HepG2 (cell line): ENCODE data around the gene SLC2A10. TPM values are rescaled to one million over a fixed set of nuclear protein-coding genes. Genes with fewer than 3 reads are reported as not detected.
A peak's percentile ranks its signal among the peaks of the same experiment; 100 is the strongest.

Experiments used
- ADNP ChIP-seq: sonication (generic); formaldehyde crosslinking; IDR thresholded peaks from 2 replicates; pipeline ENCODE4 v1.4.0; 2020; ENCODE audit warnings: missing genetic modification reagents
- CEBPG ChIP-seq: IDR thresholded peaks from 2 replicates; pipeline ENCODE4 v1.6.1; 2016
- ELF1 ChIP-seq: sonication (generic); formaldehyde crosslinking; IDR thresholded peaks from 2 replicates; pipeline ENCODE4 v1.4.0; 2020; ENCODE audit warnings: missing genetic modification reagents
- IRF2 ChIP-seq: IDR thresholded peaks from 2 replicates; pipeline ENCODE4 v1.6.1; 2018; ENCODE audit warnings: missing genetic modification reagents, missing compliant biosample characterization
- JUND ChIP-seq: sonication (generic); formaldehyde crosslinking; IDR thresholded peaks from 2 replicates; pipeline ENCODE4 v1.8.0; 2022; ENCODE audit warnings: mild to moderate bottlenecking, missing genetic modification reagents
- NFE2L1 ChIP-seq: sonication (generic); formaldehyde crosslinking; IDR thresholded peaks from 2 replicates; pipeline ENCODE4 v1.4.0; 2020; ENCODE audit warnings: missing genetic modification reagents, mild to moderate bottlenecking, borderline replicate concordance
- RFXAP ChIP-seq: sonication (generic); formaldehyde crosslinking; IDR thresholded peaks from 2 replicates; pipeline ENCODE4 v1.4.0; 2020; ENCODE audit warnings: missing genetic modification reagents, borderline replicate concordance
- SALL1 ChIP-seq: sonication (generic); formaldehyde crosslinking; IDR thresholded peaks from 2 replicates; pipeline ENCODE4 v1.8.0; 2022; ENCODE audit warnings: mild to moderate bottlenecking, missing genetic modification reagents
- TAF15 ChIP-seq: fragments of 200-400 bp; formaldehyde crosslinking; IDR thresholded peaks from one replicate; pipeline ENCODE4 v1.6.1; 2018; ENCODE audit warnings: mild to moderate bottlenecking, low read depth, low read length; ENCODE audit not compliant: poor library complexity, severe bottlenecking
- TRAFD1 ChIP-seq: sonication (generic); formaldehyde crosslinking; IDR thresholded peaks from 2 replicates; pipeline ENCODE4 v1.5.1; 2020; ENCODE audit warnings: missing genetic modification reagents, mild to moderate bottlenecking, borderline replicate concordance
- ZFP36L2 ChIP-seq: sonication (generic); formaldehyde crosslinking; IDR thresholded peaks from 2 replicates; pipeline ENCODE4 v1.4.0; 2020; ENCODE audit warnings: missing genetic modification reagents
- ZNF232 ChIP-seq: sonication (generic); formaldehyde crosslinking; IDR thresholded peaks from 2 replicates; pipeline ENCODE4 v1.4.0; 2020; ENCODE audit warnings: missing genetic modification reagents, borderline replicate concordance
- ZNF326 ChIP-seq: sonication (generic); formaldehyde crosslinking; IDR thresholded peaks from 2 replicates; pipeline ENCODE4 v1.4.0; 2020; ENCODE audit warnings: missing genetic modification reagents, borderline replicate concordance
- ZNF331 ChIP-seq: sonication (generic); formaldehyde crosslinking; IDR thresholded peaks from 2 replicates; pipeline ENCODE4 v1.4.0; 2020; ENCODE audit warnings: missing genetic modification reagents
- ZNF569 ChIP-seq: sonication (generic); formaldehyde crosslinking; IDR thresholded peaks from 2 replicates; pipeline ENCODE4 v1.5.0; 2020; ENCODE audit warnings: mild to moderate bottlenecking, missing genetic modification reagents, moderate library complexity, borderline replicate concordance
- ZNF572 ChIP-seq: sonication (generic); formaldehyde crosslinking; IDR thresholded peaks from 2 replicates; pipeline ENCODE4 v1.5.1; 2020; ENCODE audit warnings: mild to moderate bottlenecking, missing genetic modification reagents
- ZNF672 ChIP-seq: sonication (generic); formaldehyde crosslinking; IDR thresholded peaks from 2 replicates; pipeline ENCODE4 v1.8.1; 2022; ENCODE audit warnings: missing genetic modification reagents
- ZNF775 ChIP-seq: sonication (generic); formaldehyde crosslinking; IDR thresholded peaks from 2 replicates; pipeline ENCODE4 v1.4.0; 2020; ENCODE audit warnings: missing genetic modification reagents, mild to moderate bottlenecking, moderate library complexity, borderline replicate concordance
- ZSCAN29 ChIP-seq: sonication (generic); formaldehyde crosslinking; conservative IDR thresholded peaks from 2 replicates; pipeline ENCODE4 v1.4.0; 2020; ENCODE audit warnings: mild to moderate bottlenecking, missing genetic modification reagents
- polyA plus RNA-seq, 8 experiments: library from polyadenylated mRNA; depleted of rRNA in 3 of 8; stranded (reverse) in 7 of 8; unstranded in 1 of 8; fragments of >200 nt; fragmentation: Illumina TruSeq in 4 of 8; extraction: Trizol in 4 of 8; gene quantifications; 2 replicates each; pipeline versions ENCODE4 v1.2.1 to v1.2.3, GENCODE V29; 2011 to 2016; ENCODE audit warnings: low read depth in 4 of 8, missing spikeins in 1 of 8, mixed read lengths in 1 of 8; ENCODE audit not compliant: insufficient read depth in 1 of 8
- total RNA-seq, 5 experiments: library from RNA; depleted of rRNA; stranded (reverse); fragments of >200 nt; fragmentation: Illumina TruSeq; extraction: Trizol; gene quantifications; 2 replicates each; pipeline ENCODE4 v1.2.3, GENCODE V29; 2016; ENCODE audit warnings: low read depth in 1 of 5
- TF ChIP-seq, protein P1 (sequence below), 2 experiments: sonication (generic) in 1 of 2; formaldehyde crosslinking in 1 of 2; IDR thresholded peaks; 2 replicates each; pipeline versions ENCODE4 v1.4.0 to v1.6.1; 2018 to 2020; ENCODE audit warnings: missing genetic modification reagents in 2 of 2, borderline replicate concordance in 1 of 2, low read depth in 1 of 2, mild to moderate bottlenecking in 1 of 2, missing biosample characterization in 1 of 2
- TF ChIP-seq, protein P2 (sequence below): sonication (generic); formaldehyde crosslinking; IDR thresholded peaks from 2 replicates; pipeline ENCODE4 v1.8.1; 2023; ENCODE audit warnings: mild to moderate bottlenecking, missing genetic modification reagents
- TF ChIP-seq, protein P3 (sequence below): sonication (generic); formaldehyde crosslinking; IDR thresholded peaks from 2 replicates; pipeline ENCODE4 v1.4.0; 2020; ENCODE audit warnings: missing genetic modification reagents, borderline replicate concordance

Gene SLC2A10
- total and polyA plus RNA-seq, 2 of the 13 experiments (the other 11 are each of a cell fraction or from before 2014, with no cell fraction given): 16.0 to 18.4 TPM

DNA sequence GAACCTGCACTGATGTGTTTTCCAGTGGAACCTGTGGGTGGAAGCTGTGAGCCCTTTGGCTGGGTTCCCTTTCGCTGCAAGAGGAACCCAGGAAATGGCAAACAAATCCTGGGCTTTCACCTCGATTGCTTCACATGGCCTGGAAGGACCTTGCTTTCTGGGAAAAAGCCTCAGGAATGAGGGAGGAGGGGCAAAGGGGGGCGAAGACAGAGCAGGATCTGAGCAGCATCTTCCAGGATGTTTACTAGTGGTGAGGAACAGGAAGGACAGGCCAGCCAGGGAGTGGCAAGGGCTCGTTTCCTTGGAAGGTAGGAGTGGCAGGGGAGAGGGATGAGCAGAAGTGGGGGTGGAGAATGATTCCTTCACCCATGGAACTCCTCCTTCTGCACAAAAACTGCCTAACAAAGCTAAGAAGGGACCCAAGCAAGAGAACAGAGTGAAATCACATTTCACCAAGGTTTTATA is 5.9 kb downstream of the SLC2A10 start (continued):
- TF ChIP-seq, protein P1, sequence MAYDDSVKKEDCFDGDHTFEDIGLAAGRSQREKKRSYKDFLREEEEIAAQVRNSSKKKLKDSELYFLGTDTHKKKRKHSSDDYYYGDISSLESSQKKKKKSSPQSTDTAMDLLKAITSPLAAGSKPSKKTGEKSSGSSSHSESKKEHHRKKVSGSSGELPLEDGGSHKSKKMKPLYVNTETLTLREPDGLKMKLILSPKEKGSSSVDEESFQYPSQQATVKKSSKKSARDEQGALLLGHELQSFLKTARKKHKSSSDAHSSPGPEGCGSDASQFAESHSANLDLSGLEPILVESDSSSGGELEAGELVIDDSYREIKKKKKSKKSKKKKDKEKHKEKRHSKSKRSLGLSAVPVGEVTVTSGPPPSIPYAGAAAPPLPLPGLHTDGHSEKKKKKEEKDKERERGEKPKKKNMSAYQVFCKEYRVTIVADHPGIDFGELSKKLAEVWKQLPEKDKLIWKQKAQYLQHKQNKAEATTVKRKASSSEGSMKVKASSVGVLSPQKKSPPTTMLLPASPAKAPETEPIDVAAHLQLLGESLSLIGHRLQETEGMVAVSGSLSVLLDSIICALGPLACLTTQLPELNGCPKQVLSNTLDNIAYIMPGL (CRISPR knock-in tag; IDR thresholded peaks at IDR 0.05; ENCODE audit: borderline replicate concordance in 1 of 2, low read depth in 1 of 2): no peak
- TF ChIP-seq SALL1 (CRISPR knock-in tag) (peak; percentile 30; the same call in 1 of the 2 replicates), IRF2 (0 out of 2 replicates have a peak, but pooled peaks have one; percentile 23), CEBPG (peak; percentile 91), ZSCAN29 (CRISPR knock-in tag) (peak; percentile 51; the same call in 1 of the 2 replicates), ZNF775 (CRISPR knock-in tag) (0 out of 2 replicates have a peak, but pooled peaks have one; percentile 46), ZNF572 (CRISPR knock-in tag) (peak; percentile 43; the same call in 1 of the 2 replicates), ZFP36L2 (no peak), TAF15 (no peak), ZNF232 (CRISPR knock-in tag) (no peak), ZNF326 (no peak), JUND (CRISPR knock-in tag) (no peak), ZNF331 (CRISPR knock-in tag) (peak; percentile 51; the same call in 1 of the 2 replicates), ZNF672 (CRISPR knock-in tag) (no peak), ZNF569 (CRISPR knock-in tag) (no peak), RFXAP (CRISPR knock-in tag) (no peak), TRAFD1 (CRISPR knock-in tag) (no peak), ELF1 (CRISPR knock-in tag) (peak; percentile 36; the same call in 1 of the 2 replicates), ADNP (no peak), NFE2L1 (CRISPR knock-in tag) (no peak)
- TF ChIP-seq, protein P2, sequence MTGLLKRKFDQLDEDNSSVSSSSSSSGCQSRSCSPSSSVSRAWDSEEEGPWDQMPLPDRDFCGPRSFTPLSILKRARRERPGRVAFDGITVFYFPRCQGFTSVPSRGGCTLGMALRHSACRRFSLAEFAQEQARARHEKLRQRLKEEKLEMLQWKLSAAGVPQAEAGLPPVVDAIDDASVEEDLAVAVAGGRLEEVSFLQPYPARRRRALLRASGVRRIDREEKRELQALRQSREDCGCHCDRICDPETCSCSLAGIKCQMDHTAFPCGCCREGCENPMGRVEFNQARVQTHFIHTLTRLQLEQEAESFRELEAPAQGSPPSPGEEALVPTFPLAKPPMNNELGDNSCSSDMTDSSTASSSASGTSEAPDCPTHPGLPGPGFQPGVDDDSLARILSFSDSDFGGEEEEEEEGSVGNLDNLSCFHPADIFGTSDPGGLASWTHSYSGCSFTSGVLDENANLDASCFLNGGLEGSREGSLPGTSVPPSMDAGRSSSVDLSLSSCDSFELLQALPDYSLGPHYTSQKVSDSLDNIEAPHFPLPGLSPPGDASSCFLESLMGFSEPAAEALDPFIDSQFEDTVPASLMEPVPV: no peak
- TF ChIP-seq, protein P3, sequence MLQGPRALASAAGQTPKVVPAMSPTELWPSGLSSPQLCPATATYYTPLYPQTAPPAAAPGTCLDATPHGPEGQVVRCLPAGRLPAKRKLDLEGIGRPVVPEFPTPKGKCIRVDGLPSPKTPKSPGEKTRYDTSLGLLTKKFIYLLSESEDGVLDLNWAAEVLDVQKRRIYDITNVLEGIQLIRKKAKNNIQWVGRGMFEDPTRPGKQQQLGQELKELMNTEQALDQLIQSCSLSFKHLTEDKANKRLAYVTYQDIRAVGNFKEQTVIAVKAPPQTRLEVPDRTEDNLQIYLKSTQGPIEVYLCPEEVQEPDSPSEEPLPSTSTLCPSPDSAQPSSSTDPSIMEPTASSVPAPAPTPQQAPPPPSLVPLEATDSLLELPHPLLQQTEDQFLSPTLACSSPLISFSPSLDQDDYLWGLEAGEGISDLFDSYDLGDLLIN (CRISPR knock-in tag): no peak
